HG03064 (cell line): ENCODE measurements around the gene YY1AP1.
"Not testable (repeated sequence)": the region's sequence is repeated elsewhere in the genome, so short reads cannot be mapped to it uniquely, and the experiment has no call there.

ENCODE experiments used
- ATAC-seq: cut with Tn5 transposase; IDR thresholded peaks from one replicate; pipeline ENCODE4 v1.9.1; 2021; ENCODE audit warnings: low read depth; ENCODE audit not compliant: unreplicated experiment

The YY1AP1 gene

GRCh38 chr1:155648207-155649147 lies 40.1 kb downstream of the YY1AP1 start:
- no peak for ATAC-seq

- no peak for ATAC-seq
These were observed 42.3 kb downstream of the YY1AP1 start for GRCh38 chr1:155646307-155646706.

GRCh38 chr1:155645648-155646047 lies 42.9 kb downstream of the YY1AP1 start:
- no peak for ATAC-seq

- ATAC-seq, result no peak
These were observed 43.5 kb downstream of the YY1AP1 start for GRCh38 chr1:155645034-155645598.

GRCh38 chr1:155643230-155643629 lies 45.3 kb downstream of the YY1AP1 start:
- ATAC-seq, result no peak

- ATAC-seq, result not testable (repeated sequence)
These were observed 45.9 kb downstream of the YY1AP1 start for GRCh38 chr1:155642559-155643180.

GRCh38 chr1:155640367-155640766 lies 48.2 kb downstream of the YY1AP1 start:
- no peak for ATAC-seq

- ATAC-seq, result no peak
These were observed 52.0 kb downstream of the YY1AP1 start for GRCh38 chr1:155636397-155637153.

GRCh38 chr1:155626428-155626827 lies 62.1 kb downstream of the YY1AP1 start:
- not testable (repeated sequence) for ATAC-seq

- ATAC-seq, result no peak
These were observed 65.2 kb downstream of the YY1AP1 start for GRCh38 chr1:155623357-155623756.

GRCh38 chr1:155622191-155622590 lies 66.4 kb downstream of the YY1AP1 start:
- no peak for ATAC-seq

- not testable (repeated sequence) for ATAC-seq
These were observed 75.3 kb downstream of the YY1AP1 start for GRCh38 chr1:155613226-155613625.

GRCh38 chr1:155610257-155610647 lies 78.3 kb downstream of the YY1AP1 start:
- peak; percentile 26 for ATAC-seq

GRCh38 chr1:155609515-155610256 lies 78.9 kb downstream of the YY1AP1 start, which contains the start of gene MSTO1:
MSTO1 (plus strand) TSS chr1:155610218; CDS start chr1:155610249, 31 bp downstream.
- peak; percentile 78 for ATAC-seq
